Measurements from ENCODE around the gene F12. TPM values are rescaled to one million over a fixed set of nuclear protein-coding genes. Genes with fewer than 3 reads are reported as not detected.

F12 gene
- total RNA-seq, 1 experiment from 2014 or later: 13.4 TPM

GRCh38 chr5:177354256-177354655 is 55.1 kb downstream of the F12 start:
- H3K4me1 ChIP-seq (ENCODE audit: control insufficient read depth, insufficient read depth, low read length): peaks cover 17% of the 10 kb centered on the region
- intact Hi-C loops (cut with micrococcal nuclease; ENCODE audit: unreplicated experiment): no loop called here
- in situ Hi-C loops (cut with HindIII; ENCODE audit: low pct_unique_long_range_greater_than_20kb, low sequenced_read_pairs): no loop called here
- no peak overlapping the region for H3K4me3 ChIP-seq (ENCODE audit: low read depth in 2 of 2, low read length in 2 of 2)
- H3K27me3 ChIP-seq (ENCODE audit: control insufficient read depth, insufficient read depth, low read length): no peaks in the 10 kb centered on the region
- POLR2A ChIA-PET: no interaction called here
- TF ChIP-seq SIN3A (IDR thresholded peaks at IDR 0.05; ENCODE audit: borderline replicate concordance, insufficient read depth, low read depth, low read length) (no peak), CTCF (IDR thresholded peaks at IDR 0.05) (no peak), POLR2AphosphoS5 (IDR thresholded peaks at IDR 0.05; ENCODE audit: low read depth, low read length) (no peak), REST (IDR thresholded peaks at IDR 0.05; ENCODE audit: insufficient read depth in 1 of 2, low read depth in 2 of 2, low read length in 1 of 2) (no peak), TCF7L2 (IDR thresholded peaks at IDR 0.05; ENCODE audit: low read depth, low read length) (no peak)
- BruUV-seq (replicated peaks): no TSS peak
- ATAC-seq (no peak), DNase-seq (ENCODE audit: low read depth, low spot score) (no peak)
- H3K27ac ChIP-seq (ENCODE audit: low read length): no peak overlapping the region
- CTCF ChIA-PET: interaction anchor here (0.6 kb wide), 1 partner anchor 347 kb away, joined by 3 read pairs; no protein-coding TSS in a partner anchor
- no peaks in the 10 kb centered on the region for H3K36me3 ChIP-seq (ENCODE audit: control insufficient read depth, insufficient read depth, low read length)
- no peaks in the 10 kb centered on the region for H3K9me3 ChIP-seq (ENCODE audit: control insufficient read depth, insufficient read depth, low read depth, low read length)

- intact Hi-C loops (cut with micrococcal nuclease; ENCODE audit: unreplicated experiment) (no loop called here), in situ Hi-C loops (cut with HindIII; ENCODE audit: low pct_unique_long_range_greater_than_20kb, low sequenced_read_pairs) (no loop called here)
- ChIA-PET POLR2A (interaction anchor here (0.7 kb wide), 1 partner anchor 101 kb away, joined by 6 read pairs; no protein-coding TSS in a partner anchor), CTCF (no interaction called here)
- DNase-seq (ENCODE audit: low read depth, low spot score): no peak
- no peak overlapping the region for H3K27ac ChIP-seq (ENCODE audit: low read length)
- ATAC-seq: no peak
- BruUV-seq (replicated peaks): no TSS peak
- no peaks in the 10 kb centered on the region for H3K36me3 ChIP-seq (ENCODE audit: control insufficient read depth, insufficient read depth, low read length)
- H3K4me3 ChIP-seq (ENCODE audit: low read depth in 2 of 2, low read length in 2 of 2): no peak overlapping the region
- TF ChIP-seq POLR2AphosphoS5 (IDR thresholded peaks at IDR 0.05; ENCODE audit: low read depth, low read length) (no peak), REST (IDR thresholded peaks at IDR 0.05; ENCODE audit: insufficient read depth in 1 of 2, low read depth in 2 of 2, low read length in 1 of 2) (no peak), SIN3A (IDR thresholded peaks at IDR 0.05; ENCODE audit: borderline replicate concordance, insufficient read depth, low read depth, low read length) (no peak), CTCF (IDR thresholded peaks at IDR 0.05) (no peak), TCF7L2 (IDR thresholded peaks at IDR 0.05; ENCODE audit: low read depth, low read length) (no peak)
- no peaks in the 10 kb centered on the region for H3K27me3 ChIP-seq (ENCODE audit: control insufficient read depth, insufficient read depth, low read length)
- peaks cover 21% of the 10 kb centered on the region for H3K4me1 ChIP-seq (ENCODE audit: control insufficient read depth, insufficient read depth, low read length)
- no peaks in the 10 kb centered on the region for H3K9me3 ChIP-seq (ENCODE audit: control insufficient read depth, insufficient read depth, low read depth, low read length)
Observed at GRCh38 chr5:177353093-177353492, 56.3 kb downstream of the F12 start.

Data from Panc1 (cell line).